ENCODE data around the gene TLK1.

Gene TLK1

DNA sequence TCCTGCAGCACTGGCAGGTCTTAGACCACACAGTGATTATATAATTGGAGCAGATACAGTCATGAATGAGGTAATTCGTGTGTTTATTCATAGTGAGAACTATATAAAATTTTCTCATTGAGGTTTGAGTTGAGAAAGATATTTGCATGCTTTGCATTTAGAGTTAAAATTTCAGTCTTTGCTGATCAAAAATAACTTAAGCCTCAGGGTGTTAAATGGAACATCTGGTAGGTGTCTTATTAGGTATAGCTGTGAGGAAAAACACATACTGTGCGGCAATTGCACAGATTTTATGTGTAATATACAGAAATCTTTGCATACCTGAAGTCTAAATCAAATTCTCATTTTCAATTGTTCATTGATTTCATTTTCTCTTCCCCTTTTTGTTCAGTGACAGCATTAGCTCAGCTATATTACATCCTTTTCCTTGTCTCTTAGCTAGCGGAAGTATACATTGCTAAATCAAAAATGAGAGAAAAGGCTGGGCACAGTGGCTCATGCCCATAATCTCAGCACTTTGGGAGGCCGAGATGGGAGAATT lies 210.4 kb downstream of the TLK1 start:
- DNase-seq = no peak

DNA sequence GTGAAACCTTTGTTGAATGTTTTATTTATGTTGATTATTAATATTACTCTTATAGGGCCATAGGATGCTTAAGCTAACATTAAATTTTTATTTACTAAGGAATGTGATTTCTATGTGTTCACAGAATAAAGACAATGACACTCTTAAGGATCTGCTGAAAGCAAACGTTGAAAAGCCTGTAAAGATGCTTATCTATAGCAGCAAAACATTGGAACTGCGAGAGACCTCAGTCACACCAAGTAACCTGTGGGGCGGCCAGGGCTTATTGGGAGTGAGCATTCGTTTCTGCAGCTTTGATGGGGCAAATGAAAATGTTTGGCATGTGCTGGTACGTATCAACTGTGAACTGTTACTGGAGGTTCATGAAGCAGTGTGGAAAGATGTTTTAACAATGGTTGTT lies 211.3 kb downstream of the TLK1 start:
- DNase-seq = no peak

DNA sequence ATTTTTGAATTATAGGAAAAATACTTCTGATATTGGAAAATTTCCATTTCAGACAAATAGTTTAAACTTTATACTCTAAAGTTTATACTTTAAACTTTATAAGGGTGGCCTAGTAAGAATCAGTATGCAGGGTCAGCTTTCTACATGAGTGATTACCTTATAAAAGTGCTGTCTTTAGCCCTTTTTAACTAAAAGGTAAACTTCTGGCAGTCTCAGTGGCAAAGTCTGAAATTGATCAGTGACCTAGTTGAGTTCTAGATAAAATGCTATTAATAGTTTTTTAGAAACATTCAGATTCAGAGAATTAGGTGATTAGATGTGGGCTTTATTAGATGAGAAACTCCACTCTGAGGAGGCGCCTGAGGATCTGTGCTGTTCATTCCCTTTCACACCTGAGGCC lies 216.1 kb downstream of the TLK1 start:
- no peak for DNase-seq

DNA sequence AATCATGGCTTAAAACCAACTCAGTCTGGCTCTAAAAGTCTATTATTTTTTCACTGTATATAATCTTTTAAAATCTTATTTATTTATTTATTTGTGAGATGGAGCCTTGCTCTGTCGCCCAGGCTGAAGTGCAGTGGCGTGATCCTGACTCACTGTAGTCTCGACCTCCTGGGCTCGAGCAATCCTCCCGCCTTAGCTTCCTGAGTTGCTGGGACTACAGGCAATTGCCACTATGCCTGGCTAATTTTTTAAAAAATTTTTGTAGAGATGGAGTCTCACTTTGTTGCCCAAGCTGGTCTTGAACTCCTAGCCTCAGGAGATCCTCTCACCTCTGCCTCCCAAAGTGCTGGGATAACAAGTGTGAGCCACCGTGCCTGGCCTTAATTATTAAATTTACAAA lies 217.1 kb downstream of the TLK1 start:
- DNase-seq = no peak

DNA sequence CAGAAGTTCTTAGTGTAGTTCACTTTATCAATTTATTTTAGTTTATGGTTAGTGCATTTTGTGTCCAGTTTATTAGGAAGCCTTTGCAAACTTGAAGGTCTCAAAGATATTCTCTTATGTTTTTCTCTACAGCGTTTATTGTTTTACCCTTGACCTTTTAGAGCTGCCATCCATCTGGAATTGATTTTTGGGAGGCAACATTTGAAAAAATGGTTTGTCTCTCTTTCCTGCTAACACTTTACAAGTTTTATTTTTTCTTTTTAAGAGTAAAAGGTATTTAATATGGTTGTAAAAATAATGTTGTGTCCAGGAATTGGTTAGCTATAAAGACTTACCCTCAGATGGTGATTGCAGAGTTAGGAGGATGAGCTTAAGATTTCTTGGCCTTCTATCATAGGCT lies 217.7 kb downstream of the TLK1 start:
- no peak for DNase-seq

DNA sequence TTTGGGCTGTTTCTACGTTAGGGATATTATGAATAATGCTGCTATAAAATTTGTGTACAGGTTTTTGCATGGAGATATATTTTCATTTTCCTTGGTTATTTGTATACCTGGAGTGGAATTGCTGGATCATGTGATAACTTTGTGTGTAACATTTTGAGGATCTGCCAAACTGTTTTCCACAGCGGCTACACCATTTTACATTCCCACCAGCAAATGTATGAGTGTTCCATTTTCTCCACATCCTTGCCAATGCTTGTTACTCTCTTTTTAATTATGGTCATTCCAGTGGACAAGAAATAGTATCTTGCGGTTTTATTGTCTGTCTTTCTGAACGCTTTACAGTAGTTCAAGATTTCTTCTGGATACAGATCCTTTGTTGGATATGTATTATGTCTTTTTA lies 218.1 kb downstream of the TLK1 start:
- no peak for DNase-seq

All from NCI-H1694 treated with DMSO at 0.1 percent for 48 hours (cell line).